ENCODE results near the gene DNAJC4. TPM values are rescaled to one million over a fixed set of nuclear protein-coding genes. Genes with fewer than 3 reads are reported as not detected.
A peak's percentile ranks its signal among the peaks of the same experiment; 100 is the strongest.

Gene DNAJC4
- total and polyA plus RNA-seq, 9 of the 15 experiments (the other 6 are each of a cell fraction or from before 2014, with no cell fraction given) = 4.0 to 32.6 (median 19.9) TPM

GRCh38 chr11:64230171-64230984 is at the start of gene DNAJC4 (continued):
- no peak for TF ChIP-seq REST (IDR thresholded peaks at IDR 0.05; ENCODE audit: borderline replicate concordance)
- TF ChIP-seq REST (CRISPR knock-in tag; IDR thresholded peaks at IDR 0.05; ENCODE audit: low read depth) = peak; percentile 56; the same call in 1 of the 2 replicates
- no peak for TF ChIP-seq GATAD2A (IDR thresholded peaks at IDR 0.05)
- 0 out of 4 replicates have a peak, but pooled peaks have one; percentile 20 to 54 for TF ChIP-seq MNT (conservative IDR thresholded peaks at IDR 0.05)
- TF ChIP-seq ZNF407 (IDR thresholded peaks at IDR 0.05; ENCODE audit: low read depth) = no peak
- TF ChIP-seq E2F4 (CRISPR knock-in tag; IDR thresholded peaks at IDR 0.05; ENCODE audit: low read depth) = no peak
- no peak for TF ChIP-seq SREBF1 (IDR thresholded peaks at IDR 0.05; ENCODE audit: borderline replicate concordance, low read depth, low read length)
